Measurements from ENCODE around the gene YPEL2. TPM values are rescaled to one million over a fixed set of nuclear protein-coding genes. Genes with fewer than 3 reads are reported as not detected.
A peak's percentile ranks its signal among the peaks of the same experiment; 100 is the strongest.

The YPEL2 gene
- total and polyA plus RNA-seq, 2 donors (not counting 3 experiments of a cell fraction or from before 2014, with no cell fraction given): 36.5 to 66.8 TPM

DNA sequence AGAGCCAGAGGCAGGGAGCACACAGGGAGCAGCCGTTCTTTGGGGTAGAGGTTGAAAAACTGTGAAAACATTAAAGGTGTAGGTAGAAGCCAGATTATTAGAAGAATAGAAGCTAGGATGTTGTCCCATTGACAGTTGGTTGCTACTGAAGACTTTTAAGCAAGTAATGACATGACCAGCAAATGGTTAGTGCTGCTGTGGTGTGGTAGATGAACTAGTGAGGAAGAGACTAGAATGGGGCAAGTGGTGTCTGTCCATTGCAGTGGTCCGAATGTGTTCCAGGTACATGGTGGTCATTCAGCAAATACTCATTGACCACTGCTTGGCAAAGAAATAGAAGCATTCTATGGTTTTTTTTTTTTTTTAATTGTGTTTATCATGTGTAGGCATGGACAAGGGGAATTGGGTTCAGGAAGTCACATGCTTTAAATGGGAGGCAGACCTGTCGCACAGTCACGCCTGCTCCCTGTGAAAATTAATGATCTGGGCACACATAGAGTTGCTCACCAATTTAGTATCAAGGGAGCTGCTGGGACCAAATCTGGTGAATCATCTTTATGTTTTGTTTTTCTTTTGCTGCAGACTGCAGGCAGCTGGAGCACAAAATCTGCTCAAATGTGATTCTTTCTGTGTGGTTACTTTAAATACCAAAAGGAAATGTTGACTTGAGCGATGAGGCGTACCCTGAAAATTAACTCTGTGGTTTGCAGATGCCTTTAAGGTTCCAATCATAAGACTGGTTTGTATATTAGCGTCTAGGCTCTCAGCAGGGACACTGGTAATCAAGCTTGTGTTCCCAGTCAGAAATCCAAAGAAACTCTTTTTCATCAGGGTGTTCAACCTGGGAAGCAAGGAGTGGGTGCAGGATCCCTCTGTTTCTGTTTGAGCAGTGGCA lies 30.7 kb downstream of the YPEL2 start:
- CTCF ChIA-PET: interaction anchor here (0.5 to 1.8 kb wide), 11 partner anchors 9 to 204 kb away, joined by 3 to 7 read pairs (median 4); no protein-coding TSS in a partner anchor
- FAIRE-seq: peak; percentile 85
- no peak overlapping the region for H3K4me3 ChIP-seq (replicated peaks in 1 of 3; ENCODE audit: insufficient read depth in 1 of 3, low read depth in 1 of 3, low read length in 3 of 3)

DNA sequence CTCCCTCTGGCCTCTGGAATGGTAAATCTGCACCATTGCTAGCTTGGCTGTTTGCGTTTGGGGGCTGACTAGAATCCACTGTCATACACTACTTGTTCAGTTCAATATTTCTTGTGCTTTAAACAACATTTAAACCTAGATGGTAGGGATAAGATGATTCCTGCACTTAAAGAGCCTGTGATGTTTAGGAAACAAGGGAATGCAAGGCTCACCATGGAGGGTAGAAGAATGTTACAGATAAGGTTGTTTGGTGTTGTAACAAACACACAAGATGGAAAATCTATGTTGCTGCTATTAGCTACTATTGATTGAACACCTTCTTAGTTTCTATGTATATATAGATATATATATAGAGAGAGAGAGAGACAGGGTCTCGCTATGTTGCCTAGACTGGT lies 31.4 kb downstream of the YPEL2 start:
- Histone ChIP-seq H3K27me3 (ENCODE audit: control insufficient read depth in 2 of 2, insufficient read depth in 2 of 2, low read length in 2 of 2) (no peaks in the 10 kb centered on the region), H3K9ac (replicated peaks; ENCODE audit: extremely low read depth, insufficient read depth, low read length) (no peak overlapping the region), H3K4me3 (replicated peaks in 1 of 3; ENCODE audit: insufficient read depth in 1 of 3, low read depth in 1 of 3, low read length in 3 of 3) (no peak overlapping the region), H3K36me3 (ENCODE audit: control insufficient read depth in 2 of 2, extremely low read depth in 1 of 2, insufficient read depth in 2 of 2, low read length in 2 of 2) (peaks cover 7 to 12% of the 10 kb centered on the region in 2 experiments), H3K9me1 (replicated peaks; ENCODE audit: control insufficient read depth, extremely low read depth, insufficient read depth, low read length) (no peaks in the 10 kb centered on the region), H4K20me1 (replicated peaks; ENCODE audit: control insufficient read depth, extremely low read depth, insufficient read depth, low read length) (no peaks in the 10 kb centered on the region), H3K4me2 (ENCODE audit: insufficient read depth, low read length) (peak overlapping the region; percentile 24), H3K27ac (ENCODE audit: insufficient read depth, low read depth, low read length) (peak overlapping the region; percentile 13), H3K4me1 (ENCODE audit: control insufficient read depth, extremely low read depth, insufficient read depth, low read length) (peaks cover 44% of the 10 kb centered on the region), H2AFZ (ENCODE audit: low read depth, low read length) (no peak overlapping the region), H3K9me3 (replicated peaks; ENCODE audit: control insufficient read depth, insufficient read depth, low read length) (no peaks in the 10 kb centered on the region), H3K79me2 (ENCODE audit: control insufficient read depth, insufficient read depth, low read length) (peaks cover 12% of the 10 kb centered on the region)
- no peak for TF ChIP-seq JUN (IDR thresholded peaks at IDR 0.05; ENCODE audit: borderline replicate concordance, insufficient read depth, insufficient read length, low read depth)
- TF ChIP-seq FOS (IDR thresholded peaks at IDR 0.05; ENCODE audit: borderline replicate concordance, insufficient read depth, low read length): no peak
- TF ChIP-seq GATA2 (IDR thresholded peaks at IDR 0.05; ENCODE audit: insufficient read depth, insufficient read length, low read depth, low read length): no peak
- TF ChIP-seq MYC (IDR thresholded peaks at IDR 0.05; ENCODE audit: low read depth, low read length): no peak
- no peak for TF ChIP-seq EZH2 (IDR thresholded peaks at IDR 0.05; ENCODE audit: borderline replicate concordance, low read depth, low read length, severe bottlenecking)
- TF ChIP-seq, protein P1, sequence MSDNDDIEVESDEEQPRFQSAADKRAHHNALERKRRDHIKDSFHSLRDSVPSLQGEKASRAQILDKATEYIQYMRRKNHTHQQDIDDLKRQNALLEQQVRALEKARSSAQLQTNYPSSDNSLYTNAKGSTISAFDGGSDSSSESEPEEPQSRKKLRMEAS (IDR thresholded peaks at IDR 0.05; ENCODE audit: insufficient read depth, insufficient read length): no peak
- TF ChIP-seq POLR2AphosphoS5 (IDR thresholded peaks at IDR 0.05; ENCODE audit: insufficient read depth, low read depth, low read length): no peak
- TF ChIP-seq CTCF (IDR thresholded peaks at IDR 0.05; ENCODE audit: extremely low read depth in 1 of 2, insufficient read depth in 1 of 2, low read depth in 1 of 2, low read length in 2 of 2): no peak
- FAIRE-seq: no peak
- no peak for DNase-seq (ENCODE audit: low read depth, low spot score)
- dilution Hi-C loops (cut with MboI; ENCODE audit: extremely low pct_ligation_motif_present, low sequenced_read_pairs) (no loop called here), intact Hi-C loops (cut with micrococcal nuclease) (no loop called here)
- CTCF ChIA-PET: interaction anchor here (0.5 to 1.8 kb wide), 10 partner anchors 8 to 203 kb away, joined by 3 to 7 read pairs (median 4); no protein-coding TSS in a partner anchor
- no TSS peak for BruUV-seq (replicated peaks)
- POLR2A ChIA-PET: interaction anchor here (0.5 to 1.1 kb wide), 3 partner anchors 15 to 33 kb away, joined by 3 to 5 read pairs (median 4); no protein-coding TSS in a partner anchor

More for the DNA sequence above, 30.7 kb downstream of the YPEL2 start:
- Histone ChIP-seq H3K9me3 (replicated peaks; ENCODE audit: control insufficient read depth, insufficient read depth, low read length) (no peaks in the 10 kb centered on the region), H3K9ac (replicated peaks; ENCODE audit: extremely low read depth, insufficient read depth, low read length) (no peak overlapping the region), H2AFZ (ENCODE audit: low read depth, low read length) (no peak overlapping the region), H3K4me1 (ENCODE audit: control insufficient read depth, extremely low read depth, insufficient read depth, low read length) (peaks cover 46% of the 10 kb centered on the region), H3K79me2 (ENCODE audit: control insufficient read depth, insufficient read depth, low read length) (peaks cover 12% of the 10 kb centered on the region), H3K4me2 (ENCODE audit: insufficient read depth, low read length) (peak overlapping the region; percentile 37), H3K27ac (ENCODE audit: insufficient read depth, low read depth, low read length) (peak overlapping the region; percentile 33), H3K27me3 (ENCODE audit: control insufficient read depth in 2 of 2, insufficient read depth in 2 of 2, low read length in 2 of 2) (no peaks in the 10 kb centered on the region), H4K20me1 (replicated peaks; ENCODE audit: control insufficient read depth, extremely low read depth, insufficient read depth, low read length) (no peaks in the 10 kb centered on the region), H3K9me1 (replicated peaks; ENCODE audit: control insufficient read depth, extremely low read depth, insufficient read depth, low read length) (no peaks in the 10 kb centered on the region), H3K36me3 (ENCODE audit: control insufficient read depth in 2 of 2, extremely low read depth in 1 of 2, insufficient read depth in 2 of 2, low read length in 2 of 2) (peaks cover 7 to 12% of the 10 kb centered on the region in 2 experiments)
- intact Hi-C loops (cut with micrococcal nuclease): no loop called here
- dilution Hi-C loops (cut with MboI; ENCODE audit: extremely low pct_ligation_motif_present, low sequenced_read_pairs): no loop called here
- TF ChIP-seq, protein P1 (IDR thresholded peaks at IDR 0.05; ENCODE audit: insufficient read depth, insufficient read length): no peak
- TF ChIP-seq FOS (IDR thresholded peaks at IDR 0.05; ENCODE audit: borderline replicate concordance, insufficient read depth, low read length) (peak; percentile 34), JUN (IDR thresholded peaks at IDR 0.05; ENCODE audit: borderline replicate concordance, insufficient read depth, insufficient read length, low read depth) (peak; percentile 31)
- peak; percentile 78 for DNase-seq (ENCODE audit: low read depth, low spot score)
- POLR2A ChIA-PET: interaction anchor here (0.5 to 1.1 kb wide), 3 partner anchors 16 to 32 kb away, joined by 3 to 5 read pairs (median 4); no protein-coding TSS in a partner anchor
- no TSS peak for BruUV-seq (replicated peaks)
